Smooth muscle cell (in vitro differentiated cells): ENCODE measurements around the gene ALOX12B. TPM values are rescaled to one million over a fixed set of nuclear protein-coding genes. Genes with fewer than 3 reads are reported as not detected.
A peak's percentile ranks its signal among the peaks of the same experiment; 100 is the strongest.

ENCODE experiments used
- DNase-seq: peaks from one replicate; lab custom pipeline; 2025; ENCODE audit not compliant: unreplicated experiment; lab: John Stamatoyannopoulos, UW
- H2AFZ ChIP-seq: fragments of 200-600 bp; sonication (generic); 2 replicates; pipeline ENCODE4 v1.6.0; 2016; ENCODE audit warnings: antibody characterized with exemption, low read depth, mild to moderate bottlenecking
- H3F3A ChIP-seq: fragments of 200-600 bp; sonication (generic); 2 replicates; pipeline ENCODE4 v1.6.0; 2017; ENCODE audit warnings: antibody characterized with exemption, low read depth
- H3K27ac ChIP-seq: fragments of 200-600 bp; sonication (generic); 2 replicates; pipeline ENCODE4 v1.5.1; 2016; ENCODE audit warnings: low read depth, mild to moderate bottlenecking
- H3K27me3 ChIP-seq: fragments of 200-600 bp; sonication (generic); 2 replicates; pipeline ENCODE4 v1.6.1; 2016; ENCODE audit warnings: low read depth, mild to moderate bottlenecking
- H3K36me3 ChIP-seq: fragments of 200-600 bp; sonication (generic); 2 replicates; pipeline ENCODE4 v1.5.1; 2016; ENCODE audit warnings: low read depth
- H3K4me1 ChIP-seq: fragments of 200-600 bp; sonication (generic); 2 replicates; pipeline ENCODE4 v1.5.1; 2016; ENCODE audit warnings: low read depth
- H3K4me2 ChIP-seq: fragments of 200-600 bp; sonication (generic); 2 replicates; pipeline ENCODE4 v1.6.0; 2016; ENCODE audit warnings: mild to moderate bottlenecking
- H3K4me3 ChIP-seq: fragments of 200-600 bp; sonication (generic); 2 replicates; pipeline ENCODE4 v1.5.1; 2016; ENCODE audit warnings: mild to moderate bottlenecking
- H3K79me2 ChIP-seq: fragments of 200-600 bp; sonication (generic); 2 replicates; pipeline ENCODE4 v1.6.0; 2016; ENCODE audit warnings: low read depth, mild to moderate bottlenecking
- H3K9ac ChIP-seq: fragments of 200-600 bp; sonication (generic); 2 replicates; pipeline ENCODE4 v1.6.0; 2016; ENCODE audit warnings: low read depth
- H3K9me3 ChIP-seq: fragments of 200-600 bp; sonication (generic); replicated peaks from 2 replicates; pipeline ENCODE4 v1.5.1; 2016; ENCODE audit warnings: low read depth
- H4K20me1 ChIP-seq: fragments of 200-600 bp; sonication (generic); 2 replicates; pipeline ENCODE4 v1.6.0; 2016; ENCODE audit warnings: low read depth
- WGBS: methylation state at CpG from one replicate; pipeline ENCODE4 v1.1.7; 2016; ENCODE audit warnings: low lambda C conversion rate; 5-methylcytosine and 5-hydroxymethylcytosine counted together
- polyA plus RNA-seq: library from polyadenylated mRNA; unstranded; fragments of >200 nt; fragmentation: Nextera tagmentation; extraction: Ambion mirVana; gene quantifications from 2 replicates; pipeline ENCODE4 v1.2.1, GENCODE V29; 2016
- total RNA-seq: library from RNA; depleted of rRNA; stranded (reverse); fragments of >200 nt; gene quantifications from 2 replicates; pipeline ENCODE4 v1.2.3, GENCODE V29; 2014
- TF ChIP-seq, protein P1 (sequence below): fragments of 200-600 bp; sonication (generic); IDR thresholded peaks from 2 replicates; pipeline ENCODE4 v1.5.1; 2017; ENCODE audit warnings: borderline replicate concordance, mild to moderate bottlenecking, antibody characterized with exemption; ENCODE audit not compliant: insufficient read depth, poor library complexity, severe bottlenecking

Gene ALOX12B
- total and polyA plus RNA-seq, 2 experiments from 2014 or later: 3.0 to 4.9 TPM

- 16% methylated on average over 18 of the region's 18 CpGs for WGBS
- Histone ChIP-seq H3K79me2 (no peaks in the 10 kb centered on the region), H2AFZ (peak overlapping the region; percentile 68), H3K4me1 (no peaks in the 10 kb centered on the region), H3K4me2 (peak overlapping the region; percentile 92), H3K9ac (peak overlapping the region; percentile 83), H3K27ac (peak overlapping the region; percentile 89), H3F3A (peaks cover 13% of the 10 kb centered on the region), H4K20me1 (peaks cover 9% of the 10 kb centered on the region), H3K9me3 (no peaks in the 10 kb centered on the region), H3K4me3 (peak overlapping the region; percentile 59), H3K36me3 (no peaks in the 10 kb centered on the region), H3K27me3 (peaks cover 57% of the 10 kb centered on the region)
- no peak for DNase-seq
- TF ChIP-seq, protein P1, sequence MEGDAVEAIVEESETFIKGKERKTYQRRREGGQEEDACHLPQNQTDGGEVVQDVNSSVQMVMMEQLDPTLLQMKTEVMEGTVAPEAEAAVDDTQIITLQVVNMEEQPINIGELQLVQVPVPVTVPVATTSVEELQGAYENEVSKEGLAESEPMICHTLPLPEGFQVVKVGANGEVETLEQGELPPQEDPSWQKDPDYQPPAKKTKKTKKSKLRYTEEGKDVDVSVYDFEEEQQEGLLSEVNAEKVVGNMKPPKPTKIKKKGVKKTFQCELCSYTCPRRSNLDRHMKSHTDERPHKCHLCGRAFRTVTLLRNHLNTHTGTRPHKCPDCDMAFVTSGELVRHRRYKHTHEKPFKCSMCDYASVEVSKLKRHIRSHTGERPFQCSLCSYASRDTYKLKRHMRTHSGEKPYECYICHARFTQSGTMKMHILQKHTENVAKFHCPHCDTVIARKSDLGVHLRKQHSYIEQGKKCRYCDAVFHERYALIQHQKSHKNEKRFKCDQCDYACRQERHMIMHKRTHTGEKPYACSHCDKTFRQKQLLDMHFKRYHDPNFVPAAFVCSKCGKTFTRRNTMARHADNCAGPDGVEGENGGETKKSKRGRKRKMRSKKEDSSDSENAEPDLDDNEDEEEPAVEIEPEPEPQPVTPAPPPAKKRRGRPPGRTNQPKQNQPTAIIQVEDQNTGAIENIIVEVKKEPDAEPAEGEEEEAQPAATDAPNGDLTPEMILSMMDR: no peak
Observed at GRCh38 chr17:8117367-8117979, 30.0 kb upstream of the ALOX12B start.

- DNase-seq: no peak
Observed at GRCh38 chr17:8116776-8117175, 29.3 kb upstream of the ALOX12B start.

GRCh38 chr17:8110907-8111306, 23.4 kb upstream of the ALOX12B start:
- no peaks in the 10 kb centered on the region for H3K4me1 ChIP-seq
- H3K27ac ChIP-seq: no peak overlapping the region
- H2AFZ ChIP-seq: no peak overlapping the region
- peaks cover 60% of the 10 kb centered on the region for H3K27me3 ChIP-seq
- H3K79me2 ChIP-seq: no peaks in the 10 kb centered on the region
- TF ChIP-seq, protein P1: no peak
- no peak overlapping the region for H3K4me3 ChIP-seq
- peaks cover 10% of the 10 kb centered on the region for H3F3A ChIP-seq
- H3K9me3 ChIP-seq: no peaks in the 10 kb centered on the region
- no peak overlapping the region for H3K9ac ChIP-seq
- H4K20me1 ChIP-seq: no peaks in the 10 kb centered on the region
- WGBS: 96% methylated on average over 6 of the region's 6 CpGs
- no peaks in the 10 kb centered on the region for H3K36me3 ChIP-seq
- no peak for DNase-seq
- no peak overlapping the region for H3K4me2 ChIP-seq

More at GRCh38 chr17:8116776-8117175, 29.3 kb upstream of the ALOX12B start:
- WGBS: 72% methylated on average over 18 of the region's 18 CpGs
- Histone ChIP-seq H2AFZ (no peak overlapping the region), H3K4me1 (no peaks in the 10 kb centered on the region), H3K36me3 (no peaks in the 10 kb centered on the region), H3K4me2 (no peak overlapping the region), H3F3A (peaks cover 13% of the 10 kb centered on the region), H3K27ac (no peak overlapping the region), H4K20me1 (peaks cover 9% of the 10 kb centered on the region), H3K9ac (no peak overlapping the region), H3K79me2 (no peaks in the 10 kb centered on the region), H3K27me3 (peaks cover 61% of the 10 kb centered on the region), H3K9me3 (no peaks in the 10 kb centered on the region), H3K4me3 (no peak overlapping the region)
- TF ChIP-seq, protein P1: no peak

DNA sequence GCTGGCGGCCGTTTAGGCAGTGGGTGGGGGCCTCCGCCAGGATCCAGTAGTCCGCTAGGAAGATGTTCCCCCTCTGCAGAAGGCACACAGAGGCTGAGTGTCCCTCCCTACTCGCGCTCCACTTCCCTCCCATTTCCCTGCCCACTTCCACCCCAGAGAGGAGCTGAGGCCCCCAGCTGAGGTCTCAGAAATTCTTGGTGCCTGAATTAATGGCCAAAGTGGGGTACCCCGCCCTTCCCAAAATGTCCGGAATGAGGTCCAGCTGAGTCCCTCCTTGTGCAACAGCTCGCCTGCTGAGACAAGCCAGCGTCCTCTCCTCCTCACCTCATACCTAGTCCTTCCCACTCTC, 22.9 kb upstream of the ALOX12B start:
- Histone ChIP-seq H3K79me2 (no peaks in the 10 kb centered on the region), H3K4me2 (peak overlapping the region; percentile 87), H3K9me3 (no peaks in the 10 kb centered on the region), H3F3A (peaks cover 15% of the 10 kb centered on the region), H3K4me3 (peak overlapping the region; percentile 50), H3K27me3 (peaks cover 55% of the 10 kb centered on the region), H2AFZ (no peak overlapping the region), H3K4me1 (no peaks in the 10 kb centered on the region), H3K27ac (no peak overlapping the region), H4K20me1 (no peaks in the 10 kb centered on the region), H3K36me3 (no peaks in the 10 kb centered on the region), H3K9ac (no peak overlapping the region)
- DNase-seq: no peak
- TF ChIP-seq, protein P1: no peak
- 33% methylated on average over 10 of the region's 10 CpGs for WGBS
